MM.1S (cell line): ENCODE measurements around the gene AQP1.

Experiments used
- DNase-seq: peaks from one replicate; pipeline ENCODE4 v3.0.0-alpha.2; 2015
- H2AFZ ChIP-seq: fragments of 300-600 bp; sonication (generic); 2 replicates; pipeline ENCODE4 v1.6.0; 2016; ENCODE audit warnings: antibody characterized with exemption, low read length
- H3F3A ChIP-seq: fragments of 300-600 bp; sonication (generic); 2 replicates; pipeline ENCODE4 v1.6.1; 2016; ENCODE audit warnings: mild to moderate bottlenecking, antibody characterized with exemption, low read length, moderate library complexity, mixed read lengths; ENCODE audit not compliant: insufficient read depth
- H3K27ac ChIP-seq: fragments of 300-600 bp; sonication (generic); 2 replicates; pipeline ENCODE4 v1.5.1; 2016; ENCODE audit warnings: mild to moderate bottlenecking, low read length
- H3K27me3 ChIP-seq: fragments of 300-600 bp; sonication (generic); replicated peaks from 2 replicates; pipeline ENCODE4 v1.6.0; 2016; ENCODE audit warnings: low read length; ENCODE audit not compliant: insufficient read depth
- H3K36me3 ChIP-seq: fragments of 300-600 bp; sonication (generic); replicated peaks from 2 replicates; pipeline ENCODE4 v1.6.1; 2016; ENCODE audit warnings: mild to moderate bottlenecking, low read length, mixed read lengths; ENCODE audit not compliant: insufficient read depth
- H3K4me1 ChIP-seq: fragments of 300-600 bp; sonication (generic); 2 replicates; pipeline ENCODE4 v1.6.1; 2016; ENCODE audit warnings: low read length, mixed read lengths
- H3K4me2 ChIP-seq: fragments of 300-600 bp; sonication (generic); 2 replicates; pipeline ENCODE4 v1.6.0; 2016; ENCODE audit warnings: low read depth, low read length
- H3K4me3 ChIP-seq: fragments of 300-600 bp; sonication (generic); 2 replicates; pipeline ENCODE4 v1.5.1; 2016; ENCODE audit warnings: low read length, mixed read lengths
- H3K79me2 ChIP-seq: fragments of 300-600 bp; sonication (generic); 2 replicates; pipeline ENCODE4 v1.6.1; 2016; ENCODE audit warnings: mixed run types, low read length, mixed read lengths
- H3K9ac ChIP-seq: fragments of 300-600 bp; sonication (generic); 2 replicates; pipeline ENCODE4 v1.6.1; 2016; ENCODE audit warnings: low read length, mixed read lengths
- H3K9me2 ChIP-seq: fragments of 300-600 bp; sonication (generic); replicated peaks from 2 replicates; pipeline ENCODE4 v1.6.1; 2016; ENCODE audit warnings: mild to moderate bottlenecking, low read length, mixed read lengths; ENCODE audit not compliant: insufficient read depth
- H3K9me3 ChIP-seq: fragments of 300-600 bp; sonication (generic); replicated peaks from 2 replicates; pipeline ENCODE4 v1.6.1; 2016; ENCODE audit warnings: mild to moderate bottlenecking, low read length, mixed read lengths; ENCODE audit not compliant: insufficient read depth
- H4K20me1 ChIP-seq: fragments of 300-600 bp; sonication (generic); 2 replicates; pipeline ENCODE4 v1.6.1; 2016; ENCODE audit warnings: mild to moderate bottlenecking, low read length, moderate library complexity, mixed read lengths; ENCODE audit not compliant: insufficient read depth
- CTCF ChIP-seq: fragments of 300-600 bp; sonication (generic); IDR thresholded peaks from 2 replicates; pipeline ENCODE4 v1.5.1; 2016; ENCODE audit warnings: antibody characterized with exemption, low read length, mixed read lengths
- EZH2 ChIP-seq: fragments of 300-600 bp; sonication (generic); optimal IDR thresholded peaks from 2 replicates; pipeline ENCODE3; 2017; ENCODE audit warnings: low read depth, mild to moderate bottlenecking, antibody characterized with exemption, low read length, mixed read lengths
- EZH2phosphoT487 ChIP-seq: fragments of 300-600 bp; sonication (generic); IDR thresholded peaks from 2 replicates; pipeline ENCODE4 v1.6.1; 2018; ENCODE audit warnings: antibody characterized with exemption, low read length

The AQP1 gene

GRCh38 chr7:30928254-30928872, 16.7 kb downstream of the AQP1 start:
- Histone ChIP-seq H3K79me2 (no peaks in the 10 kb centered on the region), H3K27ac (no peak overlapping the region), H3K4me2 (no peak overlapping the region), H3K9me2 (no peaks in the 10 kb centered on the region), H4K20me1 (no peaks in the 10 kb centered on the region), H3K36me3 (no peaks in the 10 kb centered on the region), H3K4me3 (no peak overlapping the region), H3K4me1 (no peaks in the 10 kb centered on the region), H3K27me3 (no peaks in the 10 kb centered on the region), H3K9ac (no peak overlapping the region), H3K9me3 (no peaks in the 10 kb centered on the region), H3F3A (no peaks in the 10 kb centered on the region), H2AFZ (no peak overlapping the region)
- DNase-seq, result no peak
- no peak for TF ChIP-seq EZH2phosphoT487

GRCh38 chr7:30929686-30930085, 18.0 kb downstream of the AQP1 start:
- no peaks in the 10 kb centered on the region for H4K20me1 ChIP-seq

GRCh38 chr7:30930621-30931020, 19.0 kb downstream of the AQP1 start:
- Histone ChIP-seq H3K4me1 (no peaks in the 10 kb centered on the region), H3K9me3 (no peaks in the 10 kb centered on the region), H3K9me2 (no peaks in the 10 kb centered on the region), H3K79me2 (no peaks in the 10 kb centered on the region), H3K4me2 (no peak overlapping the region), H4K20me1 (no peaks in the 10 kb centered on the region), H3K4me3 (no peak overlapping the region), H3F3A (no peaks in the 10 kb centered on the region), H2AFZ (no peak overlapping the region), H3K27ac (no peak overlapping the region), H3K27me3 (no peaks in the 10 kb centered on the region), H3K36me3 (no peaks in the 10 kb centered on the region), H3K9ac (no peak overlapping the region)
- no peak for DNase-seq
- no peak for TF ChIP-seq EZH2phosphoT487
- no peak for TF ChIP-seq EZH2
- TF ChIP-seq CTCF, result no peak

More at GRCh38 chr7:30929686-30930085, 18.0 kb downstream of the AQP1 start:
- Histone ChIP-seq H3K4me3 (no peak overlapping the region), H2AFZ (no peak overlapping the region), H3F3A (no peaks in the 10 kb centered on the region), H3K9ac (no peak overlapping the region), H3K27me3 (no peaks in the 10 kb centered on the region), H3K79me2 (no peaks in the 10 kb centered on the region), H3K9me2 (no peaks in the 10 kb centered on the region), H3K4me1 (no peaks in the 10 kb centered on the region), H3K36me3 (no peaks in the 10 kb centered on the region), H3K4me2 (no peak overlapping the region), H3K9me3 (no peaks in the 10 kb centered on the region), H3K27ac (no peak overlapping the region)
- DNase-seq, result no peak
- TF ChIP-seq EZH2phosphoT487 (no peak), EZH2 (no peak), CTCF (no peak)

GRCh38 chr7:30931161-30931928, 19.7 kb downstream of the AQP1 start:
- Histone ChIP-seq H3K4me3 (no peak overlapping the region), H3K27ac (no peak overlapping the region), H4K20me1 (no peaks in the 10 kb centered on the region), H3F3A (no peaks in the 10 kb centered on the region), H3K27me3 (no peaks in the 10 kb centered on the region), H3K79me2 (no peaks in the 10 kb centered on the region), H3K4me2 (no peak overlapping the region), H3K9me2 (no peaks in the 10 kb centered on the region), H3K4me1 (no peaks in the 10 kb centered on the region), H3K9me3 (no peaks in the 10 kb centered on the region), H3K9ac (no peak overlapping the region), H2AFZ (no peak overlapping the region), H3K36me3 (no peaks in the 10 kb centered on the region)
- no peak for DNase-seq
- TF ChIP-seq CTCF (no peak), EZH2phosphoT487 (no peak), EZH2 (no peak)
